Right lobe of liver (tissue), 4 donors: ENCODE results near the gene ATG7.

ENCODE experiments used
- POLR2A ChIP-seq: fragments of 450-650 bp; IDR thresholded peaks from one replicate; pipeline ENCODE4 v1.6.1; 2017; ENCODE audit warnings: antibody characterized with exemption, mild to moderate bottlenecking
- TF ChIP-seq, protein P1 (sequence below), 4 donors: fragments of 200-600 bp in 3 of 4; fragments of 450-650 bp in 1 of 4; IDR thresholded peaks; one replicate each; pipeline versions ENCODE4 v1.5.1 to v1.8.0; 2016 to 2022; ENCODE audit warnings: antibody characterized with exemption in 4 of 4, mild to moderate bottlenecking in 2 of 4
- donor health status: DM: no; HTN: no; CAD: no.
- donor health status: DM: no; HTN: no; CAD: no.
- donor health status: DM: no; HTN: yes; CAD: no.

DNA sequence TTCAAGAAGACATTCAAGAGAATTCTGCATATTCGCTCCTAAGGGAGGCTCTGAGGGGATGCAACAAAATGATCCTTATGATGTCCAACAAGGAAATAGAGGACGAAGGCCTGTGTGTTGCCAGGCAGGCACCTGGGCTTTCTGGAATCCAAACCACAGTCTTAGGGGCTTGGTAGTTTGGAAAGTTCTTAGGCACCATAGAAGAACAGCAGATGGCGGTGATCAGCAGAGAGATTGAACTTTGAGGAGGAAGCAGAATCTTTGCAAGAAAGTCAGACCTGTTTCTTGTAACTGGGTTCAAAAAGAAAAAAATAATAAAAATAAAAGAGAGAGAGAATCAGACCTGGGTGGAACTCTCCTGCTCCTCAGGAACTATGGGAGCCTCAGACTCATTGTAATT, 11.7 kb upstream of the ATG7 start:
- TF ChIP-seq, protein P1, sequence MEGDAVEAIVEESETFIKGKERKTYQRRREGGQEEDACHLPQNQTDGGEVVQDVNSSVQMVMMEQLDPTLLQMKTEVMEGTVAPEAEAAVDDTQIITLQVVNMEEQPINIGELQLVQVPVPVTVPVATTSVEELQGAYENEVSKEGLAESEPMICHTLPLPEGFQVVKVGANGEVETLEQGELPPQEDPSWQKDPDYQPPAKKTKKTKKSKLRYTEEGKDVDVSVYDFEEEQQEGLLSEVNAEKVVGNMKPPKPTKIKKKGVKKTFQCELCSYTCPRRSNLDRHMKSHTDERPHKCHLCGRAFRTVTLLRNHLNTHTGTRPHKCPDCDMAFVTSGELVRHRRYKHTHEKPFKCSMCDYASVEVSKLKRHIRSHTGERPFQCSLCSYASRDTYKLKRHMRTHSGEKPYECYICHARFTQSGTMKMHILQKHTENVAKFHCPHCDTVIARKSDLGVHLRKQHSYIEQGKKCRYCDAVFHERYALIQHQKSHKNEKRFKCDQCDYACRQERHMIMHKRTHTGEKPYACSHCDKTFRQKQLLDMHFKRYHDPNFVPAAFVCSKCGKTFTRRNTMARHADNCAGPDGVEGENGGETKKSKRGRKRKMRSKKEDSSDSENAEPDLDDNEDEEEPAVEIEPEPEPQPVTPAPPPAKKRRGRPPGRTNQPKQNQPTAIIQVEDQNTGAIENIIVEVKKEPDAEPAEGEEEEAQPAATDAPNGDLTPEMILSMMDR (IDR thresholded peaks at IDR 0.05) = no peak
- no peak for TF ChIP-seq POLR2A
